HCT116 (cell line): Measurements from ENCODE around the gene CYP2A13. TPM values are rescaled to one million over a fixed set of nuclear protein-coding genes. Genes with fewer than 3 reads are reported as not detected.

ENCODE experiments used
- ATAC-seq: fragments of 200-7000 bp; cut with Tn5 transposase; 2 replicates; pipeline ENCODE4 v1.9.1; 2020; ENCODE audit warnings: mild to moderate bottlenecking, moderate library complexity
- BruUV-seq: library from RNA; stranded (reverse); fragments of 400-500 nt; replicated peaks from 2 replicates; lab custom pipeline; 2021; lab: Mats Ljungman, UMichigan
- CTCF ChIA-PET: fragments of 300-600 bp; sonication (Branson Sonifier 250); formaldehyde crosslinking; loops from one replicate; lab custom pipeline; 2021; ENCODE audit warnings: antibody characterized with exemption; lab: Charles Lee
- POLR2A ChIA-PET: fragments of 300-600, 350-600 bp; sonication (Branson Sonifier 250); formaldehyde crosslinking; loops from one replicate; lab custom pipeline; 2021; ENCODE audit warnings: antibody characterized with exemption; lab: Charles Lee
- RAD21 ChIA-PET, 2 experiments: fragments of 300-600 bp; sonication (Branson Sonifier 250); formaldehyde crosslinking; loops; one replicate each; lab custom pipeline; 2023; ENCODE audit warnings: low total read pairs in 2 of 2; ENCODE audit not compliant: uncharacterized antibody in 2 of 2, unreplicated experiment in 2 of 2, low non-redundant PET in 1 of 2; lab: Charles Lee
- DNase-seq: peaks from one replicate; pipeline ENCODE4 v3.0.0-alpha.2; 2010; ENCODE audit warnings: low read depth, low spot score
- H2AFZ ChIP-seq: fragments of 200-600 bp; shearing (Covaris generic), sonication (generic); 2 replicates; pipeline ENCODE4 v1.6.1; 2017; ENCODE audit warnings: low read depth, mixed run types, mixed read lengths, antibody characterized with exemption, low read length; ENCODE audit not compliant: poor library complexity, severe bottlenecking
- H3K27ac ChIP-seq: 2 replicates; pipeline ENCODE4 v1.5.1; 2012; ENCODE audit warnings: low read depth, low read length
- H3K27me3 ChIP-seq: fragments of 200-600 bp; sonication (generic); 2 replicates; pipeline ENCODE4 v1.6.1; 2016; ENCODE audit warnings: mixed run types, low read length, mixed read lengths; ENCODE audit not compliant: insufficient read depth
- H3K36me3 ChIP-seq, 2 experiments: fragments of 200-500 bp in 1 of 2; fragments of 200-600 bp in 1 of 2; sonication (Bioruptor generic) in 1 of 2; sonication (generic) in 1 of 2; 2 replicates each; pipeline versions ENCODE4 v1.5.1 to v1.6.1; 2014 to 2016; ENCODE audit warnings: low read length in 2 of 2, inconsistent platforms in 1 of 2, mixed read lengths in 1 of 2, mixed run types in 1 of 2; ENCODE audit not compliant: insufficient read depth in 2 of 2, control insufficient read depth in 1 of 2
- H3K4me1 ChIP-seq, 2 experiments: fragments of 200-600 bp in 1 of 2; sonication (generic) in 1 of 2; 2 replicates each; pipeline versions ENCODE4 v1.5.1 to v1.6.1; 2012 to 2017; ENCODE audit warnings: low read length in 2 of 2, inconsistent platforms in 1 of 2, mild to moderate bottlenecking in 1 of 2, mixed read lengths in 1 of 2, mixed run types in 1 of 2, moderate library complexity in 1 of 2; ENCODE audit not compliant: insufficient read depth in 2 of 2, control insufficient read depth in 1 of 2
- H3K4me2 ChIP-seq: fragments of 200-600 bp; sonication (generic); 2 replicates; pipeline ENCODE4 v1.6.1; 2017; ENCODE audit warnings: mixed run types, low read length, mixed read lengths
- H3K4me3 ChIP-seq, 2 experiments: fragments of 200-600 bp in 1 of 2; sonication (generic) in 1 of 2; replicated peaks in 1 of 2; 2 replicates each; pipeline ENCODE4 v1.5.1; 2011 to 2016; ENCODE audit warnings: low read length in 2 of 2, control low read depth in 1 of 2, low read depth in 1 of 2, mild to moderate bottlenecking in 1 of 2, mixed read lengths in 1 of 2, mixed run types in 1 of 2
- H3K79me2 ChIP-seq: fragments of 200-600 bp; sonication (generic); 2 replicates; pipeline ENCODE4 v1.6.1; 2017; ENCODE audit warnings: mild to moderate bottlenecking, mixed run types, low read length, moderate library complexity, mixed read lengths; ENCODE audit not compliant: insufficient read depth
- H3K9ac ChIP-seq: fragments of 200-600 bp; sonication (generic); 2 replicates; pipeline ENCODE4 v1.6.1; 2016; ENCODE audit warnings: low read length, mixed read lengths
- H3K9me2 ChIP-seq: fragments of 200-600 bp; sonication (generic), shearing (Covaris generic); 2 replicates; pipeline ENCODE4 v1.6.1; 2017; ENCODE audit warnings: mixed run types, mild to moderate bottlenecking, moderate library complexity; ENCODE audit not compliant: insufficient read depth
- H3K9me3 ChIP-seq, 2 experiments: fragments of 200-500 bp in 1 of 2; fragments of 200-600 bp in 1 of 2; sonication (Bioruptor generic) in 1 of 2; sonication (generic) in 1 of 2; 2 replicates each; pipeline ENCODE4 v1.6.1; 2014 to 2017; ENCODE audit warnings: low read length in 2 of 2, mixed read lengths in 2 of 2, inconsistent platforms in 1 of 2, low read depth in 1 of 2, mild to moderate bottlenecking in 1 of 2, mixed run types in 1 of 2, moderate library complexity in 1 of 2; ENCODE audit not compliant: control insufficient read depth in 1 of 2, insufficient read depth in 1 of 2
- H4K20me1 ChIP-seq: fragments of 200-600 bp; sonication (generic), shearing (Covaris generic); 2 replicates; pipeline ENCODE4 v1.6.1; 2017; ENCODE audit warnings: mixed run types, mild to moderate bottlenecking, moderate library complexity; ENCODE audit not compliant: insufficient read depth
- EGR1 ChIP-seq: IDR thresholded peaks from 2 replicates; pipeline ENCODE4 v1.6.1; 2012; ENCODE audit warnings: low read depth
- ELF1 ChIP-seq: IDR thresholded peaks from 2 replicates; pipeline ENCODE4 v1.6.1; 2012; ENCODE audit warnings: low read depth, borderline replicate concordance
- EZH2 ChIP-seq: fragments of 200-600 bp; sonication (generic); IDR thresholded peaks from 2 replicates; pipeline ENCODE4 v1.6.1; 2017; ENCODE audit warnings: antibody characterized with exemption, mixed run types
- EZH2phosphoT487 ChIP-seq: fragments of 200-600 bp; IDR thresholded peaks from 2 replicates; pipeline ENCODE4 v1.6.1; 2018; ENCODE audit warnings: antibody characterized with exemption, borderline replicate concordance
- POLR2A ChIP-seq: IDR thresholded peaks from 2 replicates; pipeline ENCODE4 v1.7.0; 2011; ENCODE audit warnings: borderline replicate concordance; ENCODE audit not compliant: insufficient read depth, insufficient read length; ENCODE audit errors: extremely low read depth
- RAD21 ChIP-seq: IDR thresholded peaks from 2 replicates; pipeline ENCODE4 v1.6.1; 2012; ENCODE audit warnings: low read depth, mild to moderate bottlenecking
- SIN3A ChIP-seq: IDR thresholded peaks from 2 replicates; pipeline ENCODE4 v1.6.1; 2012; ENCODE audit warnings: low read depth
- SRF ChIP-seq: IDR thresholded peaks from 2 replicates; pipeline ENCODE4 v1.6.1; 2012; ENCODE audit warnings: low read depth
- YY1 ChIP-seq: IDR thresholded peaks from 2 replicates; pipeline ENCODE4 v1.6.1; 2011; ENCODE audit warnings: low read length, low read depth, moderate library complexity, mild to moderate bottlenecking; ENCODE audit not compliant: insufficient replicate concordance; ENCODE audit errors: extremely low read depth
- ZFX ChIP-seq: fragments of 450-650 bp; IDR thresholded peaks from 2 replicates; pipeline ENCODE4 v1.6.1; 2017
- ZNF274 ChIP-seq: fragments of 200-500 bp; sonication (Bioruptor generic); IDR thresholded peaks from 2 replicates; pipeline ENCODE4 v1.6.1; 2014; ENCODE audit warnings: mild to moderate bottlenecking, low read depth, low read length, inconsistent platforms
- intact Hi-C: fragments of 100-400 bp; cut with micrococcal nuclease; formaldehyde crosslinking; loops from 2 replicates; pipeline ENCODE4 v1.10.0; 2022
- total RNA-seq: library from RNA; stranded (reverse); gene quantifications from one replicate; pipeline ENCODE4 v1.2.1, GENCODE V29; 2021; ENCODE audit not compliant: unreplicated experiment
- TF ChIP-seq, protein P1 (sequence below), 3 experiments: fragments of 200-600 bp in 1 of 3; sonication (generic) in 1 of 3; IDR thresholded peaks in 2 of 3; conservative IDR thresholded peaks in 1 of 3; 2 replicates each; pipeline ENCODE4 v1.5.1; 2012 to 2017; ENCODE audit warnings: low read depth in 2 of 3, low read length in 2 of 3, antibody characterized with exemption in 1 of 3, borderline replicate concordance in 1 of 3, control low read depth in 1 of 3, mild to moderate bottlenecking in 1 of 3, mixed read lengths in 1 of 3, mixed run types in 1 of 3, moderate library complexity in 1 of 3; ENCODE audit not compliant: insufficient read depth in 1 of 3
- TF ChIP-seq, protein P2 (sequence below): IDR thresholded peaks from 2 replicates; pipeline ENCODE4 v1.6.1; 2012; ENCODE audit warnings: low read depth
- TF ChIP-seq, protein P3 (sequence below): IDR thresholded peaks from 2 replicates; pipeline ENCODE4 v1.6.1; 2011; ENCODE audit warnings: mild to moderate bottlenecking, low read length, moderate library complexity; ENCODE audit not compliant: insufficient replicate concordance; ENCODE audit errors: extremely low read depth

Gene CYP2A13
- total RNA-seq, 1 experiment from 2014 or later: not detected

DNA sequence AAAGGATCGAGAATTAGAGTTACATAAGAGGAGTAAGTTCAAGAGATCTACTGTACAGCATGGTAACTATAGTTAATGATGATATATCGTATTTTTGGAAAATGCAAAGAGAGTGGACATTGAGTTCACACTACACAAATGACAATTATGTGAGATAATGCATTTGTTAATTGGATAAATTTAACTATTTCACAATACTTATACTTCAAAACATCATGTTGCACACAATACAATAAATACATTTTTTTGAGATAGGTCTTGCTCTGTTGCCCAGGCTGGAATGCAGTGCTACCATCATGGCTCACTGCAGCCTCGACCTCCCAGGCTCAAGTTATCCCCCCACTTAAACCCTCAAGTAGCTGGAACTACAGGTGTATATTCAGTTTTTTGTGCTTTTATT is 17.9 kb downstream of the CYP2A13 start:
- intact Hi-C loops: no loop called here
- Histone ChIP-seq H2AFZ (no peak overlapping the region), H4K20me1 (no peaks in the 10 kb centered on the region), H3K36me3 (no peaks in the 10 kb centered on the region), H3K79me2 (no peaks in the 10 kb centered on the region), H3K9me2 (no peaks in the 10 kb centered on the region), H3K4me1 (no peaks in the 10 kb centered on the region), H3K9ac (no peak overlapping the region), H3K4me3 (no peak overlapping the region), H3K27me3 (no peaks in the 10 kb centered on the region), H3K9me3 (no peaks in the 10 kb centered on the region), H3K27ac (no peak overlapping the region), H3K4me2 (no peak overlapping the region)
- BruUV-seq: no TSS peak
- no peak for TF ChIP-seq YY1
- DNase-seq: no peak
- CTCF ChIA-PET: no interaction called here
- no peak for ATAC-seq
- POLR2A ChIA-PET: no interaction called here
- RAD21 ChIA-PET: no interaction called here

DNA sequence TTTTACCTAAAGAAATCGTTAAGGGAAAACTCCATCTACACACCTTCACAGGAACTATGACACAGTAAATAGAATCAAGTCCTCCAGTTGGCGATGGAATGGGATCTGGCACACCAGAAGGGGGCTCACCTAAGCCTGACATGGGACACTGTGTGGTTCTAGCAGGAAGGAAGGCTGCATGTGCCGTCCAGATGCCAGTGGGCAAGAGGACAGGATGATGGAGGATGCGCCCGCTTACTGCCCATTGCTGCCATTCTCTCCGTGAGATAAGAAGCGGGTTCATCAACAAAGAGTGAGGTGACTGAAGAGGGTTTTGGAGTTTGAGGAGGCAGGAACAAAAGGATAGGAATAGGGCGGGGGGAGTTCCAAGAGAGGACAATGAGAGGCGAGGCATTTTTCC is 23.0 kb downstream of the CYP2A13 start:
- ChIA-PET RAD21 (no interaction called here), POLR2A (no interaction called here), CTCF (no interaction called here)
- Histone ChIP-seq H3K4me2 (no peak overlapping the region), H3K4me3 (no peak overlapping the region), H3K27me3 (no peaks in the 10 kb centered on the region), H3K36me3 (no peaks in the 10 kb centered on the region), H3K27ac (no peak overlapping the region), H2AFZ (no peak overlapping the region), H3K9me3 (no peaks in the 10 kb centered on the region), H3K9me2 (no peaks in the 10 kb centered on the region), H3K9ac (no peak overlapping the region), H4K20me1 (no peaks in the 10 kb centered on the region), H3K79me2 (no peaks in the 10 kb centered on the region), H3K4me1 (no peaks in the 10 kb centered on the region)
- BruUV-seq: no TSS peak
- DNase-seq: no peak
- no peak for ATAC-seq
- intact Hi-C loops: no loop called here
- no peak for TF ChIP-seq SRF
- TF ChIP-seq RAD21: no peak
- TF ChIP-seq EGR1: no peak
- TF ChIP-seq ELF1: no peak
- no peak for TF ChIP-seq EZH2phosphoT487
- TF ChIP-seq ZFX: no peak
- no peak for TF ChIP-seq YY1
- no peak for TF ChIP-seq EZH2
- TF ChIP-seq, protein P1, sequence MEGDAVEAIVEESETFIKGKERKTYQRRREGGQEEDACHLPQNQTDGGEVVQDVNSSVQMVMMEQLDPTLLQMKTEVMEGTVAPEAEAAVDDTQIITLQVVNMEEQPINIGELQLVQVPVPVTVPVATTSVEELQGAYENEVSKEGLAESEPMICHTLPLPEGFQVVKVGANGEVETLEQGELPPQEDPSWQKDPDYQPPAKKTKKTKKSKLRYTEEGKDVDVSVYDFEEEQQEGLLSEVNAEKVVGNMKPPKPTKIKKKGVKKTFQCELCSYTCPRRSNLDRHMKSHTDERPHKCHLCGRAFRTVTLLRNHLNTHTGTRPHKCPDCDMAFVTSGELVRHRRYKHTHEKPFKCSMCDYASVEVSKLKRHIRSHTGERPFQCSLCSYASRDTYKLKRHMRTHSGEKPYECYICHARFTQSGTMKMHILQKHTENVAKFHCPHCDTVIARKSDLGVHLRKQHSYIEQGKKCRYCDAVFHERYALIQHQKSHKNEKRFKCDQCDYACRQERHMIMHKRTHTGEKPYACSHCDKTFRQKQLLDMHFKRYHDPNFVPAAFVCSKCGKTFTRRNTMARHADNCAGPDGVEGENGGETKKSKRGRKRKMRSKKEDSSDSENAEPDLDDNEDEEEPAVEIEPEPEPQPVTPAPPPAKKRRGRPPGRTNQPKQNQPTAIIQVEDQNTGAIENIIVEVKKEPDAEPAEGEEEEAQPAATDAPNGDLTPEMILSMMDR (IDR thresholded peaks at IDR 0.05 in 2 of 3, conservative IDR thresholded peaks at IDR 0.05 in 1 of 3; ENCODE audit: borderline replicate concordance in 1 of 3, insufficient read depth in 1 of 3, low read depth in 2 of 3, low read length in 2 of 3): no peak
- TF ChIP-seq POLR2A: no peak
- no peak for TF ChIP-seq SIN3A
- TF ChIP-seq ZNF274: no peak
- TF ChIP-seq, protein P2, sequence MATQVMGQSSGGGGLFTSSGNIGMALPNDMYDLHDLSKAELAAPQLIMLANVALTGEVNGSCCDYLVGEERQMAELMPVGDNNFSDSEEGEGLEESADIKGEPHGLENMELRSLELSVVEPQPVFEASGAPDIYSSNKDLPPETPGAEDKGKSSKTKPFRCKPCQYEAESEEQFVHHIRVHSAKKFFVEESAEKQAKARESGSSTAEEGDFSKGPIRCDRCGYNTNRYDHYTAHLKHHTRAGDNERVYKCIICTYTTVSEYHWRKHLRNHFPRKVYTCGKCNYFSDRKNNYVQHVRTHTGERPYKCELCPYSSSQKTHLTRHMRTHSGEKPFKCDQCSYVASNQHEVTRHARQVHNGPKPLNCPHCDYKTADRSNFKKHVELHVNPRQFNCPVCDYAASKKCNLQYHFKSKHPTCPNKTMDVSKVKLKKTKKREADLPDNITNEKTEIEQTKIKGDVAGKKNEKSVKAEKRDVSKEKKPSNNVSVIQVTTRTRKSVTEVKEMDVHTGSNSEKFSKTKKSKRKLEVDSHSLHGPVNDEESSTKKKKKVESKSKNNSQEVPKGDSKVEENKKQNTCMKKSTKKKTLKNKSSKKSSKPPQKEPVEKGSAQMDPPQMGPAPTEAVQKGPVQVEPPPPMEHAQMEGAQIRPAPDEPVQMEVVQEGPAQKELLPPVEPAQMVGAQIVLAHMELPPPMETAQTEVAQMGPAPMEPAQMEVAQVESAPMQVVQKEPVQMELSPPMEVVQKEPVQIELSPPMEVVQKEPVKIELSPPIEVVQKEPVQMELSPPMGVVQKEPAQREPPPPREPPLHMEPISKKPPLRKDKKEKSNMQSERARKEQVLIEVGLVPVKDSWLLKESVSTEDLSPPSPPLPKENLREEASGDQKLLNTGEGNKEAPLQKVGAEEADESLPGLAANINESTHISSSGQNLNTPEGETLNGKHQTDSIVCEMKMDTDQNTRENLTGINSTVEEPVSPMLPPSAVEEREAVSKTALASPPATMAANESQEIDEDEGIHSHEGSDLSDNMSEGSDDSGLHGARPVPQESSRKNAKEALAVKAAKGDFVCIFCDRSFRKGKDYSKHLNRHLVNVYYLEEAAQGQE: no peak
- TF ChIP-seq, protein P3, sequence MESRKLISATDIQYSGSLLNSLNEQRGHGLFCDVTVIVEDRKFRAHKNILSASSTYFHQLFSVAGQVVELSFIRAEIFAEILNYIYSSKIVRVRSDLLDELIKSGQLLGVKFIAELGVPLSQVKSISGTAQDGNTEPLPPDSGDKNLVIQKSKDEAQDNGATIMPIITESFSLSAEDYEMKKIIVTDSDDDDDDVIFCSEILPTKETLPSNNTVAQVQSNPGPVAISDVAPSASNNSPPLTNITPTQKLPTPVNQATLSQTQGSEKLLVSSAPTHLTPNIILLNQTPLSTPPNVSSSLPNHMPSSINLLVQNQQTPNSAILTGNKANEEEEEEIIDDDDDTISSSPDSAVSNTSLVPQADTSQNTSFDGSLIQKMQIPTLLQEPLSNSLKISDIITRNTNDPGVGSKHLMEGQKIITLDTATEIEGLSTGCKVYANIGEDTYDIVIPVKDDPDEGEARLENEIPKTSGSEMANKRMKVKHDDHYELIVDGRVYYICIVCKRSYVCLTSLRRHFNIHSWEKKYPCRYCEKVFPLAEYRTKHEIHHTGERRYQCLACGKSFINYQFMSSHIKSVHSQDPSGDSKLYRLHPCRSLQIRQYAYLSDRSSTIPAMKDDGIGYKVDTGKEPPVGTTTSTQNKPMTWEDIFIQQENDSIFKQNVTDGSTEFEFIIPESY: no peak
